ENCODE data around the gene PPP1R15B.

Gene PPP1R15B

DNA sequence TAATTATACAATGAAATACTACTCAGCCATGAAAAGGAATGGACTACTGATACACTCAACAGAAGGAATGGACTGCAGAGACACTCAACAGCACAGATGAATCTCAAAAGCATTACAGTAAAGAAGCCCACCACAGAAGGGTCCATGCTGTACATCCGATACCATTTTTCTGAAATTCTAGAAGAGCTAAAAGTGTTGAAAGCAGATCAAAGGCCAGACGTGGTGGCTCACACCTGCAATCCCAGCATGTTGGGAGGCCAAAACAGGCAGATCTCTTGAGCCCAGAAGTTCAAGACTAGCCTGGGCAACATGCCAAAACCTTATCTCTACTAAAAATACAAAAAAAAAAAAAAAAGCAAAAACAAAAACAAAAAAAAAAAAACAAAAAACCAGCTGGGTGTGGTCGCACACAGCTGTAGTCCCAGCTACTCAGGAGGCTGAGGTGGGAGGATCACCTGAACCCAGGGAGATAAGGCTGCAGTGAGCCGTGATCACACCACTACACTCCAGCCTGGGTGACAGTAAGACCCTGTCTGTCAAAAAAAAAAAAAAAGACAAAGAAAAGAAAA, 15.5 kb downstream of the PPP1R15B start:
- DNase-seq = no peak

DNA sequence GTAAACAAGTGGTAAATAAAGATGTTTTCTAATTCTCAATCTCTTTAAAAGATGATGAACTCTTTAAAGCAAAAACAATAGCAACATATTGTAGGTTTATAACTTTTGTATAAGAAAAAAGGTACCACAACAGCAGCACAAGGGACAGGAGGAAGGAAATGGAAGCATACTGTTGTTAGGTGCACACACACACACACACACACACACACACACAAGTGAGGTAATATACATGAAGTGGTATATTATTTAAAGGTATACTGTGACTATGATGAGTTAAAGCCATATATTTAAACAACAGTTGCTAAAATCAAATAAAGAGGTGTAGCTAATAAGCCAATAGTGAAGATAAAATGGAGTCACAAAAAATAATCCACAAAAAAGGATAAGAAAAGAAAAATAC, 20.0 kb downstream of the PPP1R15B start:
- DNase-seq = no peak

- DNase-seq = no peak
These were observed 20.7 kb downstream of the PPP1R15B start for GRCh38 chr1:204390751-204391466.

GRCh38 chr1:204385727-204386126, 25.9 kb downstream of the PPP1R15B start:
- DNase-seq = no peak

GRCh38 chr1:204384636-204385352, 26.8 kb downstream of the PPP1R15B start:
- DNase-seq = no peak

GRCh38 chr1:204383163-204383904, 28.3 kb downstream of the PPP1R15B start:
- DNase-seq = no peak

DNA sequence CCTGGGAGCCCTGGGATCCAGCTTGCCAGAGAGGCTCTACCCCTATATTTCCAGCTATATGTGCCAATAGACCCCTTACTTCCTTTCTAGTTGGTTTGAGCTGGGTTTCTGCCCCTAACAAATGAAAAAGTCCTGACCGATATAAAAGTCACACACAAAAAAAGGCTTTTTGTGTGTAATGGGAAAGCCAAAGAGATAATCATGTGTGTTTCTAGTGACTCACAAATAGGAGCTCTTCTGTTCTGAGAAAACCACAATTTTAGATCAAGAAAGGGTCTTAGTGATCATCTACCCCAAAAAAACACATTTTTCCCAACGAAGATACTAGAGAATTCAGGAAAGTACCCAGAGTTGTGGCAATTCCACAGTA, 28.9 kb downstream of the PPP1R15B start:
- DNase-seq = no peak

GRCh38 chr1:204380293-204380831, 31.3 kb downstream of the PPP1R15B start:
- DNase-seq = peak; percentile 77

- DNase-seq = peak; percentile 87
These were observed 33.6 kb downstream of the PPP1R15B start for GRCh38 chr1:204377800-204378668.

DNA sequence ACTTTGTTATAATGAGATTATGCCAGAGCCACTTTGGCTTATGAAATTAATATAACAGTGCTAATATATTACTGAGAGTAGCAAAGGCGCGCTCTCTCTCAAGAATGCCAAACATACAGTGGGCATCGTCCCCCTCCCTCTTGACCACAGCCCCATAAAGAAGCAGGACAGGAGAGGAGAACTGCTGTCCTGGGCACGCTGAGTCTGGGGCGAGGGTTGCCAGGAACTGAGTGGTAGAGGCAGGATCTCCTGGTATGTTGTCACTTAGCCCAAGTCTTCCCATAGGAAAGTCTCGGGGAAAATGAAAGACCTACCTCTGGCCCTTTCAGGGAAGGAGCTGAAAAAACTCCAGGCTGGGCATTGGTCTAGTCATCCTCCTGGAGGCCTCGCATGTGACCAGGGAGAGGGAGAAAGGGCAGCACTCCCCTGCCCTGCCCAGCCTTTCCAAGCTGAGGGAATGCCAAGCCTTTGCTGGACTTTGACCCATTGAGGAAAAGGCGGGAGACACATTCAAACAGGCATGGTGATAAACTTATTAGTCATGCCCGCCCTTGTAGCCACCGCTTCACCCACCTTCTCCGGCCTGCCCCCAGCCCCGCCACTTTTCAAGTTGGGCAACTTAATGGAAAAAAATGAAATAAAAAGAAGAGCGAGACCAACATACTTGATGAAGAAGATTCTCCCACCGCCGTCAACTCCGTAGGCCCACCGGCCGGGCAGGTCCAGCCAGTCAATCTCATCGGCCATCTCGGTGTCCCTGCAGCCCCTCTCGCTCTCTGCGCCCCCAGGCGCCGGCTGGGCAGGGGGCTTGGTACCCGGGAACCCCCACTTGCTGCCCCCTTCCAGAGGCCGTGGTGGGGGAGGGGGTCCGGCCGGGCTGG, 34.5 kb downstream of the PPP1R15B start:
- peak; percentile 43 for DNase-seq

DNA sequence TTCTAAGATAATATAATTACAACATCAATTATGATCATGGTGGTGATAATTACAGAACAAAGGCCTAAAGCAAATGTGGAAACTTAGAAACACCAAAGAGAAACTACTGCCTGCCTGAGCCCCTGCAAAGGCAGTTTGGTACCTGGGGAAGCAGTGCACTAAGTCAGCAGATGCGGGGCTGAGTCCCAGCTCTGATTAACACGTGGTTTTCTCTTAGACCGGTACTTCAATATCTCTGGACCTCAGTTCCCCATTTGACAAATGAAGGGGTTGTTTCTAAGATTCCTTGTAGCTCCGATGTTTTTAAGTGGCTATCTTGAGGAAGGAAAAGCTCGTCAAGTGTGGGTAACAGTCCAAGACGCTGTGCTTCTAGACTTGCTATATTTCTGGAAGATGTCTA, 35.2 kb downstream of the PPP1R15B start:
- DNase-seq = peak; percentile 19

- peak; percentile 38 for DNase-seq
These were observed 37.7 kb downstream of the PPP1R15B start for GRCh38 chr1:204373911-204374310.

DNA sequence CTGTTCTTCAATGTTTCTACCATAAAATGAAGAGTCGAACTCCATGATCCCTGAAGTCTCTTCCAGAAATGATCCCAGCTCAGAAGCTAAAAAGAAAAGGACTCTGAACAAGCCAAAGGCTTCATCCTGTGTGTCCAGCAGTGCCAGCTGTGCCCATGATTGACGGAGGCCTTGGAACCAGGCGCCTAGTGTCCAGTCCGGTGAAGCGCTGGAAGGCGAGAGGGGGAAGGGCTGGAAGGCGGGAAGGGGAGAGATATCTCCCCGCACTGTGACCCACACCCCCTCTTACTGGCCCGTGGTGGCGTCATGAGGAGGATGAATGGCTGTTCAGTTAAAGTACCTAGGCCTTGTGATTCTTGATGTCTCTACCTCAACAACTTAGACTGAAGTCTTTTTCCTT, 41.4 kb downstream of the PPP1R15B start:
- DNase-seq = no peak

DNA sequence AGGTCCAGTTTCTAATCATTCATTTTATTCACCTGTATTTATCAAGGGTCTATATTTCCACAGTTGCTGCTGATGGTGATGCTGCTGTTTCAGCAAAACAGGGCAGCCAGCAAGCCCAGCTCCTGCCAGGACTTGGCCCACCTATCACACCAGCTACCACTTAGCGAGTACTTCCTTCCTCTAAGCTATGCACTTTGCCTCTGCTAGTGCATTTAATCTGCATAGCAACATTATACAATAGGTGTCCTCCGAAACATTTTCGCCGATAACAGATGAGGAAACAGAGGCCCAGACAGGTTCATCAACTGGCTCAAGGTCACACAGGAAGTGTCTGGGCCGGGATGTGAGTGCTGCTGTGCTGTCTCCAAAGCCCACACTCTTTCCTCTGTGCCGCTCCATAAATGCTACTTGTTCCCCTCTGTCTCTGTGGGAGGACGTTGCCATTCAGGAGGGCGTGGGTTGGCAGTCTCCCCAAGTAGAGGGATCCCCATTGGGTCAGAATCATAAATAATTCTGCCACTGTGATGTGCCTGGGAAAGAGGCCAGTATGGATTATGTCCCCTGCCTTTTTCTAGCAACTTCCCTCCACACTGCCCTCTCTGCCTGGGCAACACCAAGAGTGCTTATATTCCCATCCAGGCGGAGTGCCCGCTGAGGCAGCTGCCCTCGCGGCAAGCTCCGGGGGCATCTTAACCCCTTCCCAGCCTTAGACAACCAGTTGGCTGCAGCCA, 42.5 kb downstream of the PPP1R15B start:
- DNase-seq = no peak

DNA sequence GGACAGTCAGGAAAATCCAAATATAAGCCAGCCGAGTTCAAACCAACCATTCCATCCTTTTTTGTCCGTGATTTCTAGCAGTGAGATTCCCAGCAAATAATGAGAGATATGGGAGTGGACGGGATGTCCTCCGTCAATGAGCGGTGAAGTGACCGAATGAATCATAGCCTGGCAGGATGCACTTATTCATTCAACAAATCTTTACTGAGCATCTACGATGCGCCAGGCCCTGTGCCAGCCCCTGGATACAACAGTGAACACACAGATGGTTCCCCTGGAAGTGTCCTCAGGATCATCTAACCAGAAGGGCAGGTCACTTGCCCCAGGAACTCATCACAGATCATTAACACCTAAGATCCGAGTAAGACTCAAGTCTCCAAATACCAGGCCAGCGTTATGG, 43.7 kb downstream of the PPP1R15B start:
- DNase-seq = no peak

GRCh38 chr1:204367193-204367858, 44.3 kb downstream of the PPP1R15B start:
- no peak for DNase-seq

DNA sequence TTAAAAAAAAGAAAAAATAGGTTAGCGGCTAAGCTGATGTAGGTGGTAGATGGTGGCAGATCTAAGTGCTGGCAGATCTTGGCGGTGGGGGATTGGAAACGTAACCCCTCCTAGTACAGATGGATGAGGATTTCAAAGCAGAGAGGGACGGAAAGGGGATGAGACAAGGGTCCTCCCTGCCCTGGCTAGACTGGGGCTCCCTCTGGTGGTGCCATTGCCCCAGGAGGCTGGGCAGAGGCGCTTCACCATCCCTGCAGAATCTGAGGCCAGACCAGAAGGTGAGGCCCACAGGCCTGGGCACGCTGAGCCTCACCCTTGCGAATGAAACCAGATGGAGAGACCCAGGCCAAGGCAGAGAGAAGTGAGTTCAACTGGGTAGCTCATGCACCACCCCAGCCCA, 44.9 kb downstream of the PPP1R15B start:
- peak; percentile 75 for DNase-seq

DNA sequence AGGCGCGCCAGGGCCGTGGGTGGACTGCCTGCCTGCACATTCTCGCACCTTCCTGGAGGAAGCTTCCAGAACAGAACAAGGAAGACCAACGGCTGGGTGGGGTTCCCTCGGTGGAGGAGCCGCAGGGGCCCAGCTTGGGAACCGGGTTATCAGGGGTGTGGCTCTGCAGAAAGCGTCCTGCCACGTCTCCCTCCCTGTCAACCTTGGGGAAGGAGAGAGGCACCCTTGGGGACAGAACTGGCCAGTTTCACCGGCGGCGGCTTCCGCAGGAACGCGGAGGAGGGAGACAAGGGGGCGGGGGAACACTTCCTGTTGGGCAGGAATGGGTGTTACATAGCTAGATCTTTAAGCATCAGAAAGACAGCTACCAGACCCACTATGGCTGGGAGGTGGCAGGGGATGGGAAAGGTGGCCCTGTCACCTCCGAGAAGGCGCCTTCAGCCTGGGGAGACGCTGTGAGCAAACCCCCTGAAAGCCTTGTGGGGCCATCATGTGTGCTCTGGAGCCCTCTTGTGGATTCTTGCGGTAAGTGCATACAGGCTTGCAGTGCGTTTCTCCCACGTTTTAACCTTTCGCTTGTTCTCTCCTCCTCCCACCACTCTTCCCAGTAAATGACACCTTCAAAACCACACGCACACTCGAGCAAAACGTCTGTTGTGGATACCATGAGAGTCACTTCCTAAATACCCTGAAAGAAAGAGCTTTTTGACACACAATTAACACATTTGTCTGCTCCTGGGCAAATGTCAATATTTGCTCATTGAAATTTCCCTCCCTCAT, 48.1 kb downstream of the PPP1R15B start:
- peak; percentile 81 for DNase-seq

GRCh38 chr1:204362984-204363334, 48.7 kb downstream of the PPP1R15B start:
- no peak for DNase-seq
